GM19372 (cell line): ENCODE results near the gene NUAK1.

ENCODE experiments used
- ATAC-seq: cut with Tn5 transposase; IDR thresholded peaks from one replicate; pipeline ENCODE4 v1.9.1; 2021; ENCODE audit warnings: mild to moderate bottlenecking, low read depth, moderate library complexity; ENCODE audit not compliant: unreplicated experiment

The NUAK1 gene

GRCh38 chr12:106086696-106087095, 52.1 kb downstream of the NUAK1 start:
- ATAC-seq, result no peak

- no peak for ATAC-seq
Measured at GRCh38 chr12:106085213-106085612, 53.5 kb downstream of the NUAK1 start.

- ATAC-seq, result no peak
Measured at GRCh38 chr12:106084759-106085158, 54.0 kb downstream of the NUAK1 start.

GRCh38 chr12:106084014-106084671, 54.6 kb downstream of the NUAK1 start:
- ATAC-seq, result no peak

- no peak for ATAC-seq
Measured at GRCh38 chr12:106082216-106083175, 56.3 kb downstream of the NUAK1 start.

- ATAC-seq, result no peak
Measured at GRCh38 chr12:106081606-106082005, 57.1 kb downstream of the NUAK1 start.

GRCh38 chr12:106080791-106081170, 58.0 kb downstream of the NUAK1 start:
- ATAC-seq, result no peak

- no peak for ATAC-seq
Measured at GRCh38 chr12:106080041-106080790, 58.5 kb downstream of the NUAK1 start.

GRCh38 chr12:106079148-106079738, 59.5 kb downstream of the NUAK1 start:
- no peak for ATAC-seq

- no peak for ATAC-seq
Measured at GRCh38 chr12:106078358-106079010, 60.3 kb downstream of the NUAK1 start.

- ATAC-seq, result no peak
Measured at GRCh38 chr12:106074706-106075392, 63.9 kb downstream of the NUAK1 start.

GRCh38 chr12:106074361-106074705, 64.4 kb downstream of the NUAK1 start:
- ATAC-seq, result no peak

- ATAC-seq, result no peak
Measured at GRCh38 chr12:106073179-106073578, 65.6 kb downstream of the NUAK1 start.

GRCh38 chr12:106072751-106073150, 66.0 kb downstream of the NUAK1 start:
- no peak for ATAC-seq

GRCh38 chr12:106071686-106072085, 67.1 kb downstream of the NUAK1 start:
- ATAC-seq, result no peak

- no peak for ATAC-seq
Measured at GRCh38 chr12:106070611-106071010, 68.1 kb downstream of the NUAK1 start.

- ATAC-seq, result no peak
Measured at GRCh38 chr12:106070147-106070546, 68.6 kb downstream of the NUAK1 start.

- ATAC-seq, result no peak
Measured at GRCh38 chr12:106068296-106068695, 70.5 kb downstream of the NUAK1 start.

GRCh38 chr12:106067606-106068205, 71.0 kb downstream of the NUAK1 start:
- ATAC-seq, result no peak
